SK-N-SH (cell line): ENCODE measurements around the gene MLKL. TPM values are rescaled to one million over a fixed set of nuclear protein-coding genes. Genes with fewer than 3 reads are reported as not detected.

Source experiments
- CTCF ChIA-PET: fragments of 300-600, 350-600 bp; formaldehyde crosslinking; extraction: SDS; loops from one replicate; lab custom pipeline; 2021; lab: Yijun Ruan, JAX
- POLR2A ChIA-PET: fragments of 350-600 bp; sonication (Branson Sonifier 250); formaldehyde crosslinking; extraction: SDS; loops from one replicate; lab custom pipeline; 2020; ENCODE audit warnings: antibody characterized with exemption, inconsistent platforms; lab: Yijun Ruan, JAX
- DNase-seq: peaks from one replicate; pipeline ENCODE4 v3.0.0; 2012
- H2AFZ ChIP-seq: fragments of 200-600 bp; sonication (generic); 2 replicates; pipeline ENCODE4 v1.8.1; 2016; ENCODE audit warnings: antibody characterized with exemption, mild to moderate bottlenecking, low read depth
- H3F3A ChIP-seq: fragments of 200-600 bp; sonication (generic); replicated peaks from 2 replicates; pipeline ENCODE3; 2016; ENCODE audit warnings: antibody characterized with exemption, mild to moderate bottlenecking; ENCODE audit not compliant: insufficient read depth
- H3K27ac ChIP-seq, 2 experiments: fragments of 200-500 bp in 1 of 2; fragments of 200-600 bp in 1 of 2; sonication (Bioruptor generic) in 1 of 2; sonication (generic), shearing (Covaris generic) in 1 of 2; 2 replicates each; pipeline versions ENCODE4 v1.5.1 to v1.6.1; 2014 to 2016; ENCODE audit warnings: low read depth in 2 of 2, inconsistent platforms in 1 of 2, low read length in 1 of 2, mild to moderate bottlenecking in 1 of 2, mixed read lengths in 1 of 2
- H3K27me3 ChIP-seq: fragments of 200-600 bp; sonication (generic), shearing (Covaris generic); 2 replicates; pipeline ENCODE4 v1.6.1; 2016; ENCODE audit warnings: mixed run types; ENCODE audit not compliant: insufficient read depth
- H3K36me3 ChIP-seq, 2 experiments: fragments of 200-500 bp in 1 of 2; fragments of 200-600 bp in 1 of 2; sonication (Bioruptor generic) in 1 of 2; sonication (generic) in 1 of 2; replicated peaks in 1 of 2; 2 replicates each; pipeline versions ENCODE3 to v1.5.1; 2014 to 2016; ENCODE audit warnings: low read length in 1 of 2, mild to moderate bottlenecking in 1 of 2; ENCODE audit not compliant: insufficient read depth in 2 of 2, control insufficient read depth in 1 of 2
- H3K4me1 ChIP-seq, 2 experiments: fragments of 200-500 bp in 1 of 2; fragments of 200-600 bp in 1 of 2; sonication (Bioruptor generic) in 1 of 2; sonication (generic), shearing (Covaris generic) in 1 of 2; 2 replicates each; pipeline versions ENCODE4 v1.5.1 to v1.6.1; 2014 to 2016; ENCODE audit warnings: low read depth in 1 of 2, low read length in 1 of 2, mixed run types in 1 of 2; ENCODE audit not compliant: insufficient read depth in 2 of 2, control insufficient read depth in 1 of 2
- H3K4me2 ChIP-seq: fragments of 200-600 bp; sonication (generic), shearing (Covaris generic); 2 replicates; pipeline ENCODE4 v1.6.1; 2017; ENCODE audit warnings: mixed run types
- H3K4me3 ChIP-seq, 2 experiments: fragments of 200-500 bp in 1 of 2; fragments of 200-600 bp in 1 of 2; sonication (Bioruptor generic) in 1 of 2; sonication (generic), shearing (Covaris generic) in 1 of 2; 2 replicates each; pipeline versions ENCODE4 v1.5.1 to v1.8.1; 2014 to 2016; ENCODE audit warnings: low read depth in 2 of 2, inconsistent platforms in 1 of 2, low read length in 1 of 2, mild to moderate bottlenecking in 1 of 2, mixed read lengths in 1 of 2, moderate library complexity in 1 of 2
- H3K79me2 ChIP-seq: fragments of 200-600 bp; sonication (generic); 2 replicates; pipeline ENCODE4 v1.8.1; 2017; ENCODE audit warnings: mild to moderate bottlenecking; ENCODE audit not compliant: insufficient read depth
- H3K9ac ChIP-seq: fragments of 200-600 bp; sonication (generic); 2 replicates; pipeline ENCODE4 v1.6.1; 2017; ENCODE audit warnings: mixed run types
- H3K9me2 ChIP-seq: fragments of 200-600 bp; sonication (generic); 2 replicates; pipeline ENCODE4 v1.6.1; 2017; ENCODE audit warnings: mixed run types
- H3K9me3 ChIP-seq: fragments of 200-600 bp; sonication (generic); 2 replicates; pipeline ENCODE4 v1.6.1; 2017; ENCODE audit warnings: mixed run types, mild to moderate bottlenecking, moderate library complexity
- H4K20me1 ChIP-seq: fragments of 200-600 bp; sonication (generic); 2 replicates; pipeline ENCODE4 v1.6.1; 2017; ENCODE audit warnings: mild to moderate bottlenecking, mixed run types; ENCODE audit not compliant: insufficient read depth
- ELF1 ChIP-seq: IDR thresholded peaks from 2 replicates; pipeline ENCODE4 v1.4.0; 2012
- EP300 ChIP-seq, 2 experiments: IDR thresholded peaks; 2 replicates each; pipeline versions ENCODE4 v1.4.0 to v1.6.1; 2012; ENCODE audit warnings: borderline replicate concordance in 1 of 2, low read depth in 1 of 2, low read length in 1 of 2
- EZH2phosphoT487 ChIP-seq: fragments of 200-600 bp; sonication (generic); IDR thresholded peaks from 2 replicates; pipeline ENCODE4 v1.6.1; 2017; ENCODE audit warnings: low read depth, mixed run types, mild to moderate bottlenecking, antibody characterized with exemption, moderate library complexity, borderline replicate concordance
- FOXM1 ChIP-seq: IDR thresholded peaks from 2 replicates; pipeline ENCODE4 v1.4.0; 2012; ENCODE audit warnings: low read depth, mild to moderate bottlenecking
- GABPA ChIP-seq: IDR thresholded peaks from 2 replicates; pipeline ENCODE4 v1.4.0; 2012; ENCODE audit warnings: low read depth, mild to moderate bottlenecking
- GATA2 ChIP-seq: sonication (generic); formaldehyde crosslinking; IDR thresholded peaks from 2 replicates; pipeline ENCODE4 v1.5.0; 2020; ENCODE audit warnings: mild to moderate bottlenecking, missing genetic modification reagents
- JUND ChIP-seq: IDR thresholded peaks from 2 replicates; pipeline ENCODE4 v1.4.0; 2012
- MEF2A ChIP-seq: IDR thresholded peaks from 2 replicates; pipeline ENCODE4 v1.4.0; 2012; ENCODE audit warnings: low read depth, borderline replicate concordance
- NFIC ChIP-seq: IDR thresholded peaks from 2 replicates; pipeline ENCODE4 v1.4.0; 2012; ENCODE audit warnings: borderline replicate concordance
- NRF1 ChIP-seq: IDR thresholded peaks from 2 replicates; pipeline ENCODE4 v1.6.1; 2012; ENCODE audit warnings: low read depth, mild to moderate bottlenecking, low read length
- POLR2AphosphoS5 ChIP-seq: IDR thresholded peaks from 2 replicates; pipeline ENCODE4 v1.6.1; 2012; ENCODE audit warnings: low read depth, low read length
- RAD21 ChIP-seq: IDR thresholded peaks from 2 replicates; pipeline ENCODE4 v1.6.1; 2012; ENCODE audit warnings: mild to moderate bottlenecking, low read length
- SIN3A ChIP-seq: IDR thresholded peaks from 2 replicates; pipeline ENCODE4 v1.6.1; 2012; ENCODE audit warnings: low read depth, mild to moderate bottlenecking, low read length, moderate library complexity, borderline replicate concordance
- TAF1 ChIP-seq: IDR thresholded peaks from 2 replicates; pipeline ENCODE4 v1.6.1; 2012; ENCODE audit warnings: low read depth, mild to moderate bottlenecking, low read length, moderate library complexity, borderline replicate concordance
- TCF12 ChIP-seq: IDR thresholded peaks from 2 replicates; pipeline ENCODE4 v1.4.0; 2012
- YY1 ChIP-seq: IDR thresholded peaks from 2 replicates; pipeline ENCODE4 v1.4.0; 2012; ENCODE audit warnings: low read depth, mild to moderate bottlenecking
- WGBS: methylation state at CpG from one replicate; pipeline ENCODE4 v1.1.6; 2017; ENCODE audit warnings: low lambda C conversion rate; 5-methylcytosine and 5-hydroxymethylcytosine counted together
- polyA plus RNA-seq, 3 experiments: library from polyadenylated mRNA; depleted of rRNA; stranded (reverse); fragments of >200 nt; gene quantifications; 2 replicates each; pipeline ENCODE4 v1.2.3, GENCODE V29; 2012
- TF ChIP-seq, protein P1 (sequence below): fragments of 150-350 bp; IDR thresholded peaks from 2 replicates; pipeline ENCODE4 v1.6.1; 2017; ENCODE audit warnings: antibody characterized with exemption, low read length, low read depth, borderline replicate concordance
- TF ChIP-seq, protein P2 (sequence below): fragments of 200-600 bp; sonication (generic); IDR thresholded peaks from 2 replicates; pipeline ENCODE4 v1.6.1; 2017; ENCODE audit warnings: antibody characterized with exemption, mild to moderate bottlenecking, moderate library complexity
- TF ChIP-seq, protein P3 (sequence below): IDR thresholded peaks from 2 replicates; pipeline ENCODE4 v1.4.0; 2012; ENCODE audit warnings: low read depth, borderline replicate concordance
- TF ChIP-seq, protein P4 (sequence below): IDR thresholded peaks from 2 replicates; pipeline ENCODE4; 2012

MLKL gene
- polyA plus RNA-seq, 1 of the 3 experiments (the other 2 are of a cell fraction) = 3.6 TPM

DNA sequence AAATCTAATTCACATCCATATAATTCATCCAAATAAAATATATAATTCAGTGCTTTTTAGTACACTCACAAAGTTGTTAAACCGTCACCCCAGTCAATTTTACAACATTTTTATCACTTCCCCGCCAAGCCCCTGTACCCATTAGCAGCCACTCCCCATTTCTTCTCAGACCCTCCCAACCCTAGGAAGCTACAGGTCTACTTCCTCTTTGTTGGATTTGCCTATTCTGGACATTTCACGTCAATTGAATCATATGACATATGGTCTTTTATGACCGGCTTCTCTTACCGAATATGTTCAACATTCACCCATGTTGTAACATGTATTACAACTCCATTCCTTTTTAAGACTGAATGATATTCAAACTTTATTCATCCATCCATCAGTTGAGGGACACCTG is 19.9 kb upstream of the MLKL start:
- TF ChIP-seq EP300 (IDR thresholded peaks at IDR 0.05; ENCODE audit: borderline replicate concordance in 1 of 2, low read depth in 1 of 2, low read length in 1 of 2) = no peak
- TF ChIP-seq FOXM1 = no peak
- no peak for TF ChIP-seq POLR2AphosphoS5
- TF ChIP-seq, protein P1, sequence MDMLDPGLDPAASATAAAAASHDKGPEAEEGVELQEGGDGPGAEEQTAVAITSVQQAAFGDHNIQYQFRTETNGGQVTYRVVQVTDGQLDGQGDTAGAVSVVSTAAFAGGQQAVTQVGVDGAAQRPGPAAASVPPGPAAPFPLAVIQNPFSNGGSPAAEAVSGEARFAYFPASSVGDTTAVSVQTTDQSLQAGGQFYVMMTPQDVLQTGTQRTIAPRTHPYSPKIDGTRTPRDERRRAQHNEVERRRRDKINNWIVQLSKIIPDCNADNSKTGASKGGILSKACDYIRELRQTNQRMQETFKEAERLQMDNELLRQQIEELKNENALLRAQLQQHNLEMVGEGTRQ = no peak
- TF ChIP-seq JUND = no peak
- no peak for TF ChIP-seq TCF12
- no peak for TF ChIP-seq EZH2phosphoT487
- no peak for TF ChIP-seq YY1
- TF ChIP-seq RAD21 = no peak
- CTCF ChIA-PET = interaction anchor here (1.4 to 3.7 kb wide), 3 partner anchors 11 to 142 kb away, joined by 4 to 20 read pairs (median 7); no protein-coding TSS in a partner anchor
- Histone ChIP-seq H3K4me2 (no peak overlapping the region), H3K27ac (no peak overlapping the region), H3K79me2 (no peaks in the 10 kb centered on the region), H3K9me2 (no peaks in the 10 kb centered on the region), H3K9ac (no peak overlapping the region), H3K9me3 (no peaks in the 10 kb centered on the region), H3K27me3 (no peaks in the 10 kb centered on the region; the same call in 1 of the 2 replicates), H2AFZ (no peak overlapping the region), H4K20me1 (no peaks in the 10 kb centered on the region), H3K4me1 (no peaks in the 10 kb centered on the region), H3F3A (no peaks in the 10 kb centered on the region), H3K4me3 (no peak overlapping the region), H3K36me3 (no peaks in the 10 kb centered on the region)
- POLR2A ChIA-PET = no interaction called here
- no peak for DNase-seq
- 42% methylated on average over 5 of the region's 5 CpGs for WGBS

DNA sequence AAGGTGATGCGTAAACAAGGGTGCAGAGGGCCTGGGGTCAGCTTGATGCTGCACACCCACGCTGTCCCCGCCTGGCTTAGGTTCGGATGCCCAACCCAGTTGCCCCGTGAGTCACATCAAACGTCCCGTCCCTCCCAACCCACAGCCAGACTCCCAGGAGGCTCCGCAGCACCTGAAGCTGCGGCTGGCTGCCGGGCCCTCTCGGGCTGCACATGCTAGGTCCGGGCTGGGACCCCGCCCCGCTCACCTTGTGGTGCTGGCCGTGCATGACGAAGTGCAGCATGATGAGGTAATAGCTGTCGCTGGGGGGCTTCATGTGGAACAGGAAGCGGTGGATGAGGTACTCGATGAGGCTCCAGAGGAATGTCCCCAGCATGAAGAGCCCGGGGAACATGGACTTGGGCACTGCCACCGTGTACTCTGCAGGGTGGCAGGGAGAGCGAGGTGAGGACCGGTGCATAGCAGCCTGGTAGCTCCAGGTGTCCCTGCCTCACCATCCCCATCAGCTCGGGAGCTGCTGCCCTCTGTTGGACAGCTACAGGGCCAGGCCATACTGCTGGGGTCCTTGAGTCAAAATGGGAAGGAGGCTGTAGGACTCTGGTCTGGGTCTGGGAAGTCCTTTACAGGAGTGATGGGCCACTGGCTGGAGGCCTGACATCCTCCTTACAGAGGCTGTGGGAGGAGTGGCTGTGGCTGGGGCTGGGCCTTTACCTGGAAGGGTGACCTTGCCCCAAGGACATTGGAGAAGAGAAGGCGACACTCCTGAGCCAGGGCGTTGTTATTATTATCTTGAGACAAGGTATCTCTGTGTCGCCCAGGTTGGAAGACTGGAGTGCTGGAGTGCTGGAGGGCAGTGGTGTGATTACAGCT is 18.3 kb upstream of the MLKL start:
- Histone ChIP-seq H3F3A (no peaks in the 10 kb centered on the region), H3K4me2 (no peak overlapping the region), H2AFZ (no peak overlapping the region), H3K36me3 (no peaks in the 10 kb centered on the region), H3K9ac (no peak overlapping the region), H3K27ac (no peak overlapping the region), H3K4me3 (no peak overlapping the region), H3K9me2 (no peaks in the 10 kb centered on the region), H3K9me3 (no peaks in the 10 kb centered on the region), H3K79me2 (no peaks in the 10 kb centered on the region), H3K27me3 (no peaks in the 10 kb centered on the region; the same call in 1 of the 2 replicates), H4K20me1 (no peaks in the 10 kb centered on the region), H3K4me1 (no peaks in the 10 kb centered on the region)
- DNase-seq = no peak
- TF ChIP-seq NRF1 (no peak), GATA2 (CRISPR knock-in tag) (no peak), TAF1 (no peak), MEF2A (no peak), TCF12 (no peak), NFIC (no peak), GABPA (no peak), FOXM1 (no peak), ELF1 (no peak), SIN3A (no peak)
- TF ChIP-seq, protein P2, sequence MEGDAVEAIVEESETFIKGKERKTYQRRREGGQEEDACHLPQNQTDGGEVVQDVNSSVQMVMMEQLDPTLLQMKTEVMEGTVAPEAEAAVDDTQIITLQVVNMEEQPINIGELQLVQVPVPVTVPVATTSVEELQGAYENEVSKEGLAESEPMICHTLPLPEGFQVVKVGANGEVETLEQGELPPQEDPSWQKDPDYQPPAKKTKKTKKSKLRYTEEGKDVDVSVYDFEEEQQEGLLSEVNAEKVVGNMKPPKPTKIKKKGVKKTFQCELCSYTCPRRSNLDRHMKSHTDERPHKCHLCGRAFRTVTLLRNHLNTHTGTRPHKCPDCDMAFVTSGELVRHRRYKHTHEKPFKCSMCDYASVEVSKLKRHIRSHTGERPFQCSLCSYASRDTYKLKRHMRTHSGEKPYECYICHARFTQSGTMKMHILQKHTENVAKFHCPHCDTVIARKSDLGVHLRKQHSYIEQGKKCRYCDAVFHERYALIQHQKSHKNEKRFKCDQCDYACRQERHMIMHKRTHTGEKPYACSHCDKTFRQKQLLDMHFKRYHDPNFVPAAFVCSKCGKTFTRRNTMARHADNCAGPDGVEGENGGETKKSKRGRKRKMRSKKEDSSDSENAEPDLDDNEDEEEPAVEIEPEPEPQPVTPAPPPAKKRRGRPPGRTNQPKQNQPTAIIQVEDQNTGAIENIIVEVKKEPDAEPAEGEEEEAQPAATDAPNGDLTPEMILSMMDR = no peak
- TF ChIP-seq, protein P3, sequence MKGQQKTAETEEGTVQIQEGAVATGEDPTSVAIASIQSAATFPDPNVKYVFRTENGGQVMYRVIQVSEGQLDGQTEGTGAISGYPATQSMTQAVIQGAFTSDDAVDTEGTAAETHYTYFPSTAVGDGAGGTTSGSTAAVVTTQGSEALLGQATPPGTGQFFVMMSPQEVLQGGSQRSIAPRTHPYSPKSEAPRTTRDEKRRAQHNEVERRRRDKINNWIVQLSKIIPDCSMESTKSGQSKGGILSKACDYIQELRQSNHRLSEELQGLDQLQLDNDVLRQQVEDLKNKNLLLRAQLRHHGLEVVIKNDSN = no peak
- TF ChIP-seq, protein P4, sequence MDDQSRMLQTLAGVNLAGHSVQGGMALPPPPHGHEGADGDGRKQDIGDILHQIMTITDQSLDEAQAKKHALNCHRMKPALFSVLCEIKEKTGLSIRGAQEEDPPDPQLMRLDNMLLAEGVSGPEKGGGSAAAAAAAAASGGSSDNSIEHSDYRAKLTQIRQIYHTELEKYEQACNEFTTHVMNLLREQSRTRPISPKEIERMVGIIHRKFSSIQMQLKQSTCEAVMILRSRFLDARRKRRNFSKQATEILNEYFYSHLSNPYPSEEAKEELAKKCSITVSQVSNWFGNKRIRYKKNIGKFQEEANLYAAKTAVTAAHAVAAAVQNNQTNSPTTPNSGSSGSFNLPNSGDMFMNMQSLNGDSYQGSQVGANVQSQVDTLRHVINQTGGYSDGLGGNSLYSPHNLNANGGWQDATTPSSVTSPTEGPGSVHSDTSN = no peak
- POLR2A ChIA-PET = no interaction called here
- CTCF ChIA-PET = interaction anchor here (0.7 to 3.7 kb wide), 3 partner anchors 21 to 144 kb away, joined by 3 to 20 read pairs (median 3); no protein-coding TSS in a partner anchor
- WGBS = 73% methylated on average over 20 of the region's 27 CpGs
